Neutrophil (primary cell): ENCODE results near the gene C15orf40.

Experiments used
- H3K27ac ChIP-seq: fragments of 200-600 bp; sonication (generic); 2 replicates; pipeline ENCODE4 v1.5.1; 2016; ENCODE audit warnings: mild to moderate bottlenecking, moderate library complexity
- H3K27me3 ChIP-seq: fragments of 200-600 bp; sonication (generic); 2 replicates; pipeline ENCODE4 v1.6.0; 2016; ENCODE audit warnings: mild to moderate bottlenecking
- H3K36me3 ChIP-seq: fragments of 200-600 bp; sonication (generic); 2 replicates; pipeline ENCODE4 v1.5.1; 2017
- H3K4me1 ChIP-seq, 2 experiments: fragments of 200-600 bp in 1 of 2; sonication (generic) in 1 of 2; 1 replicate in 1 of 2; 2 replicates in 1 of 2; pipeline versions ENCODE4 v1.5.1 to v1.6.1; 2013 to 2016; ENCODE audit warnings: low read depth in 1 of 2, low read length in 1 of 2, mild to moderate bottlenecking in 1 of 2, moderate library complexity in 1 of 2; ENCODE audit not compliant: control insufficient read depth in 1 of 2, insufficient read depth in 1 of 2
- H3K4me3 ChIP-seq, 2 experiments: fragments of 200-600 bp in 1 of 2; sonication (generic) in 1 of 2; 1 replicate in 1 of 2; 2 replicates in 1 of 2; pipeline ENCODE4 v1.5.1; 2013 to 2016; ENCODE audit warnings: low read depth in 1 of 2, low read length in 1 of 2, mild to moderate bottlenecking in 1 of 2, moderate library complexity in 1 of 2
- H3K9me3 ChIP-seq: fragments of 200-600 bp; sonication (generic); 2 replicates; pipeline ENCODE4 v1.5.1; 2016
- TF ChIP-seq, protein P1 (sequence below): fragments of 200-600 bp; sonication (generic); IDR thresholded peaks from 2 replicates; pipeline ENCODE4 v1.5.1; 2016; ENCODE audit warnings: antibody characterized with exemption

Gene C15orf40

DNA sequence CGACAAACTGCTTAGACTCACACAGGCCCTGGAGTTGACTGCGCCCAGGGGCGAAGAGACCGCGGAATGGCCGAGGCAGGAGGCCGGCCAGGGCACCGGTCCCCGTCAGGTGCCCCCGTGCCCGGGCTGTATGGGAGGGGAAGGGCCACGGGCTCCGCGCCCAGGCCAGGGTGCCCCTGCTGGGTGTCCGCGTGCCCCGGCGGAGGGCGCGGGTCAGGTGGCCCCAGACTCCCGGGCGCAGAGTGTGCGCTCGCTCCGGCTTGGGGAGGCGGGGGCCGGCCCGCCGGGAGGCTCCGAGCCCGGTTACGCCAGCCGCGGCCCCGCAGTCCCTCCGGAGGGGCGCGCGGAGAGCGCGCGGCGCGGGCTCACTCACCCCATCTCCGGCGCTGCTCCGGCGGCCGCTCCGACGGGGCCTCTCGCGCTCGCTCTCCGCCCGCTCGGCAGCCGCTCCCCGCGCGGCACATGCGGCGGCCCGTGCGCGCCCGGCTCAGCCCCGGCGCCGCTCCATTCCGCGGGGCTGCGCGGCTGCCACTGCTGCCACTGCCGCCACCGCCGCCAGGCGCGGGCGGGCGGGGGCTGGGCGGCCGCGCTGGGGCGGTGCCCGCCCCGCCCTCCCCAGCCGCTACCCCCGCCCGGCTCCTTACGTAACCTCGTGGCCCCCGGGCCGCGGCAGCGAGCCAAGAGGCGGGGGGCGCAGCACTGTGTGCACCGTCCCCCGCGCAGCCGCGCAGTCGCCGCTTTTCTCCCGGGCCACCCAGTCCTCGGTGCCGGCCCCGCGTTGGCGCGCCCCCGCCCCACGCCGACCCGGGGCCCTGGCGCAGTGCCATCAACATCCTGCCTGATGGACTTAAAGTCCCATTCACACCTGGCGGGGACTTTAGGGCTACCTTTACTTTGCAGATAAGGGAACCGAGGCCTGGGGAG is 59.0 kb downstream of the C15orf40 start, which contains the start of gene HOMER2:
HOMER2 (minus strand) TSS at position 563 of the 924 bp plus-strand sequence; CDS start at position 378, 185 bp downstream.
- Histone ChIP-seq H3K27ac (no peak within 1 kb of the TSS), H3K27me3 (peaks cover 64% of the 10 kb centered on the region), H3K36me3 (no peaks in the 10 kb centered on the region), H3K4me1 (peaks cover 0 to 4% of the 10 kb centered on the region in 2 experiments), H3K9me3 (no peaks in the 10 kb centered on the region), H3K4me3 (no peak within 1 kb of the TSS)
- TF ChIP-seq, protein P1, sequence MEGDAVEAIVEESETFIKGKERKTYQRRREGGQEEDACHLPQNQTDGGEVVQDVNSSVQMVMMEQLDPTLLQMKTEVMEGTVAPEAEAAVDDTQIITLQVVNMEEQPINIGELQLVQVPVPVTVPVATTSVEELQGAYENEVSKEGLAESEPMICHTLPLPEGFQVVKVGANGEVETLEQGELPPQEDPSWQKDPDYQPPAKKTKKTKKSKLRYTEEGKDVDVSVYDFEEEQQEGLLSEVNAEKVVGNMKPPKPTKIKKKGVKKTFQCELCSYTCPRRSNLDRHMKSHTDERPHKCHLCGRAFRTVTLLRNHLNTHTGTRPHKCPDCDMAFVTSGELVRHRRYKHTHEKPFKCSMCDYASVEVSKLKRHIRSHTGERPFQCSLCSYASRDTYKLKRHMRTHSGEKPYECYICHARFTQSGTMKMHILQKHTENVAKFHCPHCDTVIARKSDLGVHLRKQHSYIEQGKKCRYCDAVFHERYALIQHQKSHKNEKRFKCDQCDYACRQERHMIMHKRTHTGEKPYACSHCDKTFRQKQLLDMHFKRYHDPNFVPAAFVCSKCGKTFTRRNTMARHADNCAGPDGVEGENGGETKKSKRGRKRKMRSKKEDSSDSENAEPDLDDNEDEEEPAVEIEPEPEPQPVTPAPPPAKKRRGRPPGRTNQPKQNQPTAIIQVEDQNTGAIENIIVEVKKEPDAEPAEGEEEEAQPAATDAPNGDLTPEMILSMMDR: no peak

DNA sequence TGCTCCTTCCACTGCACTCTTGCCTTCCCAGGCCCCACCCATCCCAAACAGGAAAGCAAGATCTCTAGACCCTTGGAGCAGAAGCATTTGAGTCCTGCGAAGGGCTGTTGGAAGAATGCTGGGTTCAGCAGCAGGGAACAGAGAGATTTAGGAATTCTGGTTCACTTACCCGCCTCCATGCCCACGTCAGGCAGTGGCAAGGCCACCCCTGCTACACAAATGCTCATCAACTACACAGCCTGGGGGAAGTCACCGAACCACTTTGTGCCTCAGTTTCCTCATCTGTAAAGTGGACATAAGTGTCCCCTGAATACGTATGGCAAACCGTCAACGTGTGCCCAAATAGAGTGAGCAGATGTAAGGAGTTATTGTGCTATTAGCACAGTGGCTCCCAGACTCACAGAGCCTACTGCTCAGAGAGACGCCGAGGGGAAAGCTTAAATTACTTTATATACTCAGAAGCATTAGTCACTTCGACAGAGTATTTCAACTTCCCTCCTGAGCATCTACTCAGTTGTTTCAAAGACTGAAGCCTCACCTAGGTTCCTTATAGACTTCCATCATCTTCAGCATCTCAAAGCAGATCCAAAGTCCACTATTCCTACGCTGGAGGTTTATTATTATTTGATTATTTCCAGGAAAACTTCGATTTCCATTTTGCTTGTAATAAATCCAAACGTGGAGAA is 59.8 kb downstream of the C15orf40 start:
- Histone ChIP-seq H3K27me3 (peaks cover 64% of the 10 kb centered on the region), H3K4me3 (no peak overlapping the region), H3K27ac (no peak overlapping the region)

DNA sequence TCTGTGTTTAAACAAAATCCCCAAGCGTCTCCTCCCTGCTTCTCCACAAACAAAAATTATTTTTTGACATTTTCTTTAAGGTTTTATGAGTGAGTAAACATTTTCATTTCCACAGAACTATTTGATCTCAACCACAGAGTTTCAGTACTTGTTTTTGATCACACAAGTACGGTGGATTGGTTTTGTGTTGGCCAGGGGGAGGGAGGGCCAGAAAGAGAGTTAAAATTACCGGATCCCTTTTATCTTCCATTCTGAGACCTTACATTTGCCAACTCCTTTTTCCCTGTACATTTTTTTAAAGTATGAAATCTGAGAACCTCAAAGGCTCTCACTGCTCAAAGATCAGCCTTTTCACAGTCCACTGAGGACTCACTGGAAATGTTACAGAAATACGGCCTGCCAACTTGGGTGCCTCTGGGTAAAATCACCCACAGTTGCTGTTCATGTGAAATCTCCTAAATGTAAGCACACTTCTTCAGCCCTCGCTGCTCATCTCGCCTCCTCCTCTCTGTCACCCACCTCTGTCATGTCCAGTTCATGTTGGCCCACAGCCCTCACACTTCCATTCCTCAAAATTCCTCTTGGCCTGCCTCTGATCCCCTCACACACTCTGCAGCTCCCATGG is 60.6 kb downstream of the C15orf40 start:
- H3K27me3 ChIP-seq: peaks cover 64% of the 10 kb centered on the region
- no peaks in the 10 kb centered on the region for H3K9me3 ChIP-seq
- H3K27ac ChIP-seq: no peak overlapping the region
- peaks cover 0 to 4% of the 10 kb centered on the region in 2 experiments for H3K4me1 ChIP-seq
- H3K4me3 ChIP-seq: no peak overlapping the region
- H3K36me3 ChIP-seq: no peaks in the 10 kb centered on the region
- TF ChIP-seq, protein P1: no peak

More for the DNA sequence above, 59.8 kb downstream of the C15orf40 start:
- Histone ChIP-seq H3K36me3 (no peaks in the 10 kb centered on the region), H3K9me3 (no peaks in the 10 kb centered on the region), H3K4me1 (peaks cover 0 to 4% of the 10 kb centered on the region in 2 experiments)
- TF ChIP-seq, protein P1: no peak

DNA sequence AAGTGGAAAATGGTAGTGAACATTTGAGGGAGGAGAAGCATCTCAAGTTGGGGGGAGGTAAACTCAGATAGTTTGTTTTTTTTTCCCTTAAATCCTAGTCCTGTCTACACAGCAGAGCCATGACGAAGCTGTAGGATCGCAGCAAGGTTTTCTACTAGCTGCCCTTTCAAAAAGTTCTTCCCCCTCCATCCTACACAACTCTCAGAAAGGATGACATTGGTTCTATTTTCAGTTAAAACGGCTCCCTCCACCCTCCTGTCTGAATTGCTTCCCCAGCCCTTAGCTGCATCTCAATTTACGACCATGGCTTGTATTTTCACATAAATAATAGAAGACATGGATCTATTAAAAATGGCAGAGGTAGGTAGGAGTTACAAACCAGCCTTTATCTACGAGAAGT is 61.1 kb downstream of the C15orf40 start:
- Histone ChIP-seq H3K4me1 (peaks cover 0 to 4% of the 10 kb centered on the region in 2 experiments), H3K36me3 (no peaks in the 10 kb centered on the region), H3K27me3 (peaks cover 64% of the 10 kb centered on the region), H3K4me3 (no peak overlapping the region), H3K27ac (no peak overlapping the region), H3K9me3 (no peaks in the 10 kb centered on the region)
- TF ChIP-seq, protein P1: no peak

DNA sequence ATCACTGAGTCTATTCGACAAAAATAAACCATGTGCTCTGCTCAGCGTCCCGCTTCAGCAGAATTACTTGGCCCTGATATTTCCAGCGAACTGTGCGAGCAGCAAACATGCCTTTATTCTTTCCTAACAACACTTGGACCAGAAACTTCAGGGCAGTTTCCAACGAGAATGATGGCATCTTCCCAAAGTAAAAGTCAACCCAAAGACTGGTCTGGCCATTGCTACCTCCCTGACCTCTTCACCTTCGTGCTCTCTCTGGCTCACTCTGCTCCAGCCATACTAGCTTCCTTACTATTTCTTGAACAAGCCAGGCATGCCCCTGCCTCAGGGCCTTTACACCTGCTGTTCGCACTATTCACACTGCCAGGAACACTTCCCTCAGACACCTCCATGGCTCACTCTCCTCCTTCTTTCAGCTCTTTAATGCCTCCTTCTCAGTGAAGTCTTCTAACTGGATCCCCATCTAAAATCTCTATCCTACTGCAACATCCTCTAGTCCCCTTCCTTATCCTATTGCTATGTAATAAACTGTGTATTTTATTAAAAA is 65.2 kb downstream of the C15orf40 start:
- H3K27me3 ChIP-seq: peaks cover 28% of the 10 kb centered on the region
- H3K9me3 ChIP-seq: no peaks in the 10 kb centered on the region
- no peak overlapping the region for H3K4me3 ChIP-seq
- H3K4me1 ChIP-seq: no peaks in the 10 kb centered on the region
- no peaks in the 10 kb centered on the region for H3K36me3 ChIP-seq
- TF ChIP-seq, protein P1: no peak
- no peak overlapping the region for H3K27ac ChIP-seq
